ENCODE results near the gene APCDD1.
A peak's percentile ranks its signal among the peaks of the same experiment; 100 is the strongest.

Gene APCDD1

DNA sequence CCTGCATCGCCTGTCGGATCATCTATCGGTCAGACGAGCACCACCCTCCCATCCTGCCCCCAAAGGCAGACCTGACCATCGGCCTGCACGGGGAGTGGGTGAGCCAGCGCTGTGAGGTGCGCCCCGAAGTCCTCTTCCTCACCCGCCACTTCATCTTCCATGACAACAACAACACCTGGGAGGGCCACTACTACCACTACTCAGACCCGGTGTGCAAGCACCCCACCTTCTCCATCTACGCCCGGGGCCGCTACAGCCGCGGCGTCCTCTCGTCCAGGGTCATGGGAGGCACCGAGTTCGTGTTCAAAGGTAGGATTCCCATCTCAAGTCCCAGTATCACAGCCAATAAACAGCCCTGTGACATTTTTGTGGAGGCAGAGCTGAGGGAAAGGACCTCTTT is 31.0 kb downstream of the APCDD1 start:
- Histone ChIP-seq H3K36me3 (ENCODE audit: control insufficient read depth in 4 of 4, insufficient read depth in 4 of 4, low read length in 3 of 4) (no peaks in the 10 kb centered on the region), H3K27ac (ENCODE audit: insufficient read depth in 1 of 2, low read depth in 1 of 2, low read length in 2 of 2, poor library complexity in 1 of 2, severe bottlenecking in 2 of 2) (no peak overlapping the region), H3K4me3 (ENCODE audit: control insufficient read depth in 1 of 7, extremely low read depth in 1 of 7, insufficient read depth in 4 of 7, low read depth in 2 of 7, low read length in 6 of 7) (no peak overlapping the region), H3K9me3 (ENCODE audit: control extremely low read depth in 1 of 5, control insufficient read depth in 4 of 5, insufficient read depth in 2 of 5, low read depth in 1 of 5, low read length in 4 of 5) (no peaks in the 10 kb centered on the region), H3K4me1 (ENCODE audit: control extremely low read depth in 1 of 4, control insufficient read depth in 4 of 4, insufficient read depth in 4 of 4, low read length in 3 of 4) (peaks cover 0 to 35% (median 24%) of the 10 kb centered on the region in 4 experiments), H3K27me3 (replicated peaks in 2 of 5; ENCODE audit: control insufficient read depth in 4 of 5, insufficient read depth in 5 of 5, low read length in 4 of 5) (no peaks in the 10 kb centered on the region)
- no peak for DNase-seq
- ChIA-PET CTCF (no interaction called here), POLR2A (no interaction called here)
- 94% methylated on average over 11 of the region's 20 CpGs for WGBS (ENCODE audit: insufficient coverage)

DNA sequence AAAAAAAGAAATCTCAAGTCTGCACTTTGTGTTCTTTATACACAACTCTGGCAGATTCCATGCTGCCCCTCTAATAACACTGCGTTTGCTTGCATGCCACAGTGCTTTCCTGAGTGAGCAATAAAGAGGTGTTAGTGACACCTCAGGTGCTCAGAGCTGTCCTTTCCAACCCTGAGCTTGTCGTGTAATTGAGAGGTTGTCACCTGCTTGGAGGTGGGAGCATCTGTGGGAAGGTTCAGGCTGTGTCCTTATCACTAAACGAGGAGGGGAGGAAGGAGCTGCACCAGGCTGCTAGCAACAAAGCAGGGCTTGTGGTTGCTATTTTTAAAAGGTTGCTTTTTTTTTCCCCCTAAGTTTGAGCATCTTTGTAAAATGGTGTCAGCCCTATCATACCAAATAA is 31.9 kb downstream of the APCDD1 start:
- CTCF ChIA-PET, result interaction anchor here (0.7 to 1.0 kb wide), 2 partner anchors 32 to 140 kb away, joined by 3 read pairs; no protein-coding TSS in a partner anchor
- H3K27ac ChIP-seq (ENCODE audit: insufficient read depth in 1 of 2, low read depth in 1 of 2, low read length in 2 of 2, poor library complexity in 1 of 2, severe bottlenecking in 2 of 2), result no peak overlapping the region
- no peak overlapping the region for H3K4me3 ChIP-seq (ENCODE audit: control insufficient read depth in 1 of 7, extremely low read depth in 1 of 7, insufficient read depth in 4 of 7, low read depth in 2 of 7, low read length in 6 of 7)
- POLR2A ChIA-PET, result no interaction called here
- DNase-seq, result no peak
- H3K9me3 ChIP-seq (ENCODE audit: control extremely low read depth in 1 of 5, control insufficient read depth in 4 of 5, insufficient read depth in 2 of 5, low read depth in 1 of 5, low read length in 4 of 5), result no peaks in the 10 kb centered on the region
- H3K36me3 ChIP-seq (ENCODE audit: control insufficient read depth in 4 of 4, insufficient read depth in 4 of 4, low read length in 3 of 4), result no peaks in the 10 kb centered on the region
- WGBS (ENCODE audit: insufficient coverage), result 100% methylated on average over 2 of the region's 3 CpGs
- H3K4me1 ChIP-seq (ENCODE audit: control extremely low read depth in 1 of 4, control insufficient read depth in 4 of 4, insufficient read depth in 4 of 4, low read length in 3 of 4), result peaks cover 0 to 35% (median 24%) of the 10 kb centered on the region in 4 experiments
- H3K27me3 ChIP-seq (replicated peaks in 2 of 5; ENCODE audit: control insufficient read depth in 4 of 5, insufficient read depth in 5 of 5, low read length in 4 of 5), result no peaks in the 10 kb centered on the region

DNA sequence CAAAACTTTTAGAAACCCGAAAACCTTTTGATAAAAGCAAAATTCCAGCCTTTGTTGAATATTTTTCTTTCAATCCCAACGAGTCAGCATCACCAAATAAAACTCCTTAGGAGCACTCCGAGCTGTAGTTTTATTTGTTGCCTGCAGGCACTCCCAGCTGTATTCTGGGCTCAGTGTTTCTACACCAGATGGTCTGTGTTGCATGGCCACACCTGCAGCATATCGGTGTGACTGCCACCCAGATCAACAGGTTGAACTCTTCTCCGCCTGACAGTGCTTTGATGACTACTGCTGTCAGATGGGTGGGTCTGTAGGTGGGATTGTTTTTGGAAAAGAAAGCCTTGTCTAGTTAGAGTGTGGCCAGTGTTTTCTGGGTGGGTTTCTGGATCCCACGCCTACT is 32.7 kb downstream of the APCDD1 start:
- CTCF ChIA-PET, result no interaction called here

DNA sequence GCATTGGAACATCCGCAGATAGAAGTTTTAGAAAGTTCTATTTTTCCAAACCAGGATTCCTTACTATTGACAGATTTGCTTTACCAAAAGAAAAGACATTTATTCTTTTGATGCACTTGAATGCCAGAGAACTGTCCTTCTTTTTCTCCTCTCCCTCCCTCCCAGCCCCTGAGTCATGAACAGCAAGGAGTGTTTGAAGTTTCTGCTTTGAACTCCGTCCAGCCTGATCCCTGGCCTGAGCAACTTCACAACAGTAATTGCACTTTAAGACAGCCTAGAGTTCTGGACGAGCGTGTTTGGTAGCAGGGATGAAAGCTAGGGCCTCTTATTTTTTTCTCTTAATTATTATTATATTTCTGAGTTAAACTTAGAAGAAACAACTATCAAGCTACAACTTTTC is 33.6 kb downstream of the APCDD1 start:
- ChIA-PET CTCF (no interaction called here), POLR2A (no interaction called here)
- peaks cover 0 to 21% (median 15%) of the 10 kb centered on the region in 4 experiments for H3K4me1 ChIP-seq (ENCODE audit: control extremely low read depth in 1 of 4, control insufficient read depth in 4 of 4, insufficient read depth in 4 of 4, low read length in 3 of 4)
- no peak for DNase-seq
- no peaks in the 10 kb centered on the region for H3K9me3 ChIP-seq (ENCODE audit: control extremely low read depth in 1 of 5, control insufficient read depth in 4 of 5, insufficient read depth in 2 of 5, low read depth in 1 of 5, low read length in 4 of 5)
- no peaks in the 10 kb centered on the region for H3K36me3 ChIP-seq (ENCODE audit: control insufficient read depth in 4 of 4, insufficient read depth in 4 of 4, low read length in 3 of 4)
- H3K27ac ChIP-seq (ENCODE audit: insufficient read depth in 1 of 2, low read depth in 1 of 2, low read length in 2 of 2, poor library complexity in 1 of 2, severe bottlenecking in 2 of 2), result no peak overlapping the region
- H3K4me3 ChIP-seq (ENCODE audit: control insufficient read depth in 1 of 7, extremely low read depth in 1 of 7, insufficient read depth in 4 of 7, low read depth in 2 of 7, low read length in 6 of 7), result no peak overlapping the region
- WGBS (ENCODE audit: insufficient coverage), result 100% methylated on average over 2 of the region's 4 CpGs
- no peaks in the 10 kb centered on the region for H3K27me3 ChIP-seq (replicated peaks in 2 of 5; ENCODE audit: control insufficient read depth in 4 of 5, insufficient read depth in 5 of 5, low read length in 4 of 5)

More for the DNA sequence above, 32.7 kb downstream of the APCDD1 start:
- POLR2A ChIA-PET, result interaction anchor here (0.6 kb wide), 1 partner anchor 29 kb away, joined by 3 read pairs; no protein-coding TSS in a partner anchor
- Histone ChIP-seq H3K4me1 (ENCODE audit: control extremely low read depth in 1 of 4, control insufficient read depth in 4 of 4, insufficient read depth in 4 of 4, low read length in 3 of 4) (peaks cover 0 to 29% (median 23%) of the 10 kb centered on the region in 4 experiments), H3K27ac (ENCODE audit: insufficient read depth in 1 of 2, low read depth in 1 of 2, low read length in 2 of 2, poor library complexity in 1 of 2, severe bottlenecking in 2 of 2) (no peak overlapping the region), H3K4me3 (ENCODE audit: control insufficient read depth in 1 of 7, extremely low read depth in 1 of 7, insufficient read depth in 4 of 7, low read depth in 2 of 7, low read length in 6 of 7) (no peak overlapping the region), H3K27me3 (replicated peaks in 2 of 5; ENCODE audit: control insufficient read depth in 4 of 5, insufficient read depth in 5 of 5, low read length in 4 of 5) (no peaks in the 10 kb centered on the region), H3K36me3 (ENCODE audit: control insufficient read depth in 4 of 4, insufficient read depth in 4 of 4, low read length in 3 of 4) (no peaks in the 10 kb centered on the region), H3K9me3 (ENCODE audit: control extremely low read depth in 1 of 5, control insufficient read depth in 4 of 5, insufficient read depth in 2 of 5, low read depth in 1 of 5, low read length in 4 of 5) (no peaks in the 10 kb centered on the region)
- 89% methylated on average over 4 of the region's 6 CpGs for WGBS (ENCODE audit: insufficient coverage)
- no peak for DNase-seq

DNA sequence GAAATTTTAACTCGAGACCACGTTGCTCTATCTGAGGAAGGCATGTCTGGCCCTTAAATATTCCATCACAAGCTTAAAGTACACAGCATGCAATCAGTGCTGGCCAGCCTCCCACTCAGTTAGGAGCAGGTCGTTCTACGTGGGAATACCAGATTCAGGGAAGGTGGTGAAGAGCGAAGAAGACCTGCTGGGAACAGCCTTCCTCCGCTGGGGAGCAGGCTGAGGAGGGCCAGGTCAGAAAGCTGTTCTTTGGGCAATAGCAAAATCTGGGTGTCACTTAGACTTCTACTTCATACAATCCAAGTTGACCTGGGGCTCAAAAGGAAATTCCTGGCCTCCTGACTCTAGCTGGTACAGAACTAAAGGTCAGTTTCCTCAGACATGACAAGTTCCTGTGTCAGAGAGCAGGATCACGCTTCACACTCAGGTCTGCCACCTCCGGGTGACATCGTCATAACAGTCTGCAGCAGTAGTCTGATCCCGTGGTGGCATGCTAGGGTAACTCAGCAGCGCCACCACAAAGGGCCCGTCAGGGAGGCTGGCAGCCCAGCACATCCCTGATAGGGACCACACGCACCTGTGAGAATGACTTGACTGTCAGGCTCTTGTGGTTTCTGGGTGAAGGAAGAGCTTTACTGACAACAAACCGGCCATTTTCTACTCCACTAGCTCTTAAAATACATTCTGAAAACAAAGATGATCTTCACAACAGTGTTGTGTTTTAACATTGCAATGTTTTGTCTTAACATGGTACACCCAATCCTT is 36.1 kb downstream of the APCDD1 start:
- H3K36me3 ChIP-seq (ENCODE audit: control insufficient read depth in 4 of 4, insufficient read depth in 4 of 4, low read length in 3 of 4), result no peaks in the 10 kb centered on the region
- no peaks in the 10 kb centered on the region for H3K27me3 ChIP-seq (replicated peaks in 2 of 5; ENCODE audit: control insufficient read depth in 4 of 5, insufficient read depth in 5 of 5, low read length in 4 of 5)
- no peak overlapping the region for H3K27ac ChIP-seq (ENCODE audit: insufficient read depth in 1 of 2, low read depth in 1 of 2, low read length in 2 of 2, poor library complexity in 1 of 2, severe bottlenecking in 2 of 2)
- peak; percentile 39 to 82 (median 66) for DNase-seq
- H3K4me1 ChIP-seq (ENCODE audit: control extremely low read depth in 1 of 4, control insufficient read depth in 4 of 4, insufficient read depth in 4 of 4, low read length in 3 of 4), result peaks cover 0 to 4% (median 2%) of the 10 kb centered on the region in 4 experiments
- no peaks in the 10 kb centered on the region for H3K9me3 ChIP-seq (ENCODE audit: control extremely low read depth in 1 of 5, control insufficient read depth in 4 of 5, insufficient read depth in 2 of 5, low read depth in 1 of 5, low read length in 4 of 5)
- WGBS (ENCODE audit: insufficient coverage), result 70% methylated on average over 10 of the region's 14 CpGs
- ChIA-PET CTCF (interaction anchor here (1.0 to 2.1 kb wide), 3 partner anchors 8 to 23 kb away, joined by 4 to 6 read pairs (median 5); no protein-coding TSS in a partner anchor), POLR2A (no interaction called here)
- no peak overlapping the region for H3K4me3 ChIP-seq (ENCODE audit: control insufficient read depth in 1 of 7, extremely low read depth in 1 of 7, insufficient read depth in 4 of 7, low read depth in 2 of 7, low read length in 6 of 7)

DNA sequence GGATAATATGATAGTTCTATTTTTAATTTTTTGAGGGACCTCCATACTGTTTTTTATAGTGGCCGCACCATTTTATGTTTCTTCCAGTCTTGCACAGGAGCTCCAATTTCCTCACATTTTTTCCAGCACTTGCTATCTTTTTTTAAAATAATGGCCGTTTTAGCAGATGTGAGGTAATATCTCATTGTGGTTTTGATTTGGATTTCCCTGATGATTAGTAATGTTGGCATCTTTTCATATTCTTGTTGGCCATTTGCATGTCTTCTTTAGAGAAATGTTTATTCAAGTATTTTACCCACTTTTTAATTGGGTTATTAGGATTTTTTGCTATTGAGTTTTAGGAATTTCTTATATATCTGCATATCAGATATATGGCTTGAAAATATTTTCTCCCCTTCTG is 41.5 kb downstream of the APCDD1 start:
- Histone ChIP-seq H3K4me1 (ENCODE audit: control extremely low read depth in 1 of 4, control insufficient read depth in 4 of 4, insufficient read depth in 4 of 4, low read length in 3 of 4) (peaks cover 0 to 8% (median 2%) of the 10 kb centered on the region in 4 experiments), H3K27me3 (replicated peaks in 2 of 5; ENCODE audit: control insufficient read depth in 4 of 5, insufficient read depth in 5 of 5, low read length in 4 of 5) (no peaks in the 10 kb centered on the region), H3K4me3 (ENCODE audit: control insufficient read depth in 1 of 7, extremely low read depth in 1 of 7, insufficient read depth in 4 of 7, low read depth in 2 of 7, low read length in 6 of 7) (no peak overlapping the region), H3K36me3 (ENCODE audit: control insufficient read depth in 4 of 4, insufficient read depth in 4 of 4, low read length in 3 of 4) (no peaks in the 10 kb centered on the region), H3K9me3 (ENCODE audit: control extremely low read depth in 1 of 5, control insufficient read depth in 4 of 5, insufficient read depth in 2 of 5, low read depth in 1 of 5, low read length in 4 of 5) (no peaks in the 10 kb centered on the region), H3K27ac (ENCODE audit: insufficient read depth in 1 of 2, low read depth in 1 of 2, low read length in 2 of 2, poor library complexity in 1 of 2, severe bottlenecking in 2 of 2) (no peak overlapping the region)
- WGBS (ENCODE audit: insufficient coverage), result no CpG with 5 or more reads among the region's 2 CpGs
- ChIA-PET POLR2A (no interaction called here), CTCF (no interaction called here)
- DNase-seq, result no peak

DNA sequence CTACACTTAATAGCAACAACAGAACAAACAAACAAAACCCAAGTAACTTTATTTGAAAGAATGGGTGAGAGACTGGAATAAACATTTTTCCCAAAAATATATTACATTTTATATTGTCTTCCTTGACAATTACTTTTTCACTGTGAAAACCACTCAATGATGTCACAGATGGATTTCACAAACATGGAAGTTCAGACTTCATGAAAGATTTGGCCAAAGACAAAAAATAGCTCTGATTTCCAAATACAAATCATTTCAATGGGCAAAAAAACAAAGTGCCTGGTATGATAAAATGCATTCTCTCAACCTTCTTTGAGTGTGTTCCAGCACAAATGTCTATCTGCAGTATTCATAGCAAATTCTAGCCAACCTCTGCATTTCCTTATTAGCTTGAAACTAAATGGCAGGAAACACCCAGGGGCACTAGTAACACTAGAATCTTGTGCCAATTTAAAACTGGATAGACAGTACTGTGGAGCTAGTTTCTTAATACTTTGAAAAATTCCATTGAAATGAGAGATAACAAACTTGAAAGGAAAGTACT is 42.8 kb downstream of the APCDD1 start:
- ChIA-PET CTCF (interaction anchor here (1.1 to 1.4 kb wide), 2 partner anchors 21 to 23 kb away, joined by 3 read pairs; no protein-coding TSS in a partner anchor), POLR2A (no interaction called here)
- no peak for DNase-seq

More for the DNA sequence above, 42.8 kb downstream of the APCDD1 start:
- peaks cover 0 to 8% (median 2%) of the 10 kb centered on the region in 4 experiments for H3K4me1 ChIP-seq (ENCODE audit: control extremely low read depth in 1 of 4, control insufficient read depth in 4 of 4, insufficient read depth in 4 of 4, low read length in 3 of 4)
- no peak overlapping the region for H3K27ac ChIP-seq (ENCODE audit: insufficient read depth in 1 of 2, low read depth in 1 of 2, low read length in 2 of 2, poor library complexity in 1 of 2, severe bottlenecking in 2 of 2)
- H3K9me3 ChIP-seq (ENCODE audit: control extremely low read depth in 1 of 5, control insufficient read depth in 4 of 5, insufficient read depth in 2 of 5, low read depth in 1 of 5, low read length in 4 of 5), result no peaks in the 10 kb centered on the region
- H3K36me3 ChIP-seq (ENCODE audit: control insufficient read depth in 4 of 4, insufficient read depth in 4 of 4, low read length in 3 of 4), result no peaks in the 10 kb centered on the region
- no peak overlapping the region for H3K4me3 ChIP-seq (ENCODE audit: control insufficient read depth in 1 of 7, extremely low read depth in 1 of 7, insufficient read depth in 4 of 7, low read depth in 2 of 7, low read length in 6 of 7)
- no peaks in the 10 kb centered on the region for H3K27me3 ChIP-seq (replicated peaks in 2 of 5; ENCODE audit: control insufficient read depth in 4 of 5, insufficient read depth in 5 of 5, low read length in 4 of 5)
